NCI-H2171 treated with DMSO at 0.1 percent for 48 hours (cell line): ENCODE measurements around the gene JAKMIP1.

ENCODE experiments used
- DNase-seq: peaks from one replicate; lab custom pipeline; 2025; lab: John Stamatoyannopoulos, UW

The JAKMIP1 gene

GRCh38 chr4:6200011-6200921 is at the start of gene JAKMIP1:
Gene JAKMIP1, minus strand, starts transcription at chr4:6200549. Its CDS starts 87,699 bp downstream, at chr4:6112850.
- peak; percentile 59 for DNase-seq

GRCh38 chr4:6248394-6248793 is 48.0 kb upstream of the JAKMIP1 start:
- DNase-seq: no peak

- DNase-seq: no peak
Measured at GRCh38 chr4:6246170-6246634, 45.9 kb upstream of the JAKMIP1 start.

GRCh38 chr4:6245246-6246169 is 45.2 kb upstream of the JAKMIP1 start:
- no peak for DNase-seq

DNA sequence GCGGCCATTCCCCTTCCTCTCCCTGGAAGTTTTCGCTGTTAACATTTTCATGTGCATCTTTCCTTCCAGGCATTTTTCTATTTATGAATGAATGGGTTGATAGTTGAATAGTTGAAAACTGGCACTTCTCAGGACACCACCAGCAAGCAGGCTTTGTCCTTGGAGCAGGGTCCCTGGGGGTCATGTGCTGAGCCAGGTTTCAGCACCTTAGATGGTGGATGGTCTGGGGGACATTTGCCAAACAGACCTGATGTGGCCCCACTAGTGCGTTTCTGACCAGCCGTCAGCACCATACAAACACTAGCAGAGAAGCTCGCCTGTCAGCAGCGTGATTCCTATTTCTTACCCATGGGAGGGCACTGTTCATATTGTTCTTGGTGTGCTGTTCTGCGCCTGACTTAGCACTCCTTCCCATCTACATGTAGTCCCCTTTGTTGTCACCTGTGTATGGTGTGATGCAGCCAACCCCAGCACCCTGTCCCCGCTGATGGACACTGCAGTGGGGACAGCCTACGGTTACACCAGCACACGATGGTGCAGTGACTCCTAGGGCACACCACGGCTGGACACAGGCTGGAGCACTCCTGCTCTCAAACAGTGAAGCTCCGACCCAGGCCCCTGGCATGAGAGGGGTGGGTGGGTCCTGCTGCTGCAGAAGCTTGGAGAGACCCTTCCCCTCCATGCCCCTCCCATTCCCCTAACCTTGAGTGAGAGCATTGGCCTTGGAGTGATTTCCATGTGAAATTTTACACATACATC is 42.1 kb upstream of the JAKMIP1 start:
- DNase-seq: no peak

DNA sequence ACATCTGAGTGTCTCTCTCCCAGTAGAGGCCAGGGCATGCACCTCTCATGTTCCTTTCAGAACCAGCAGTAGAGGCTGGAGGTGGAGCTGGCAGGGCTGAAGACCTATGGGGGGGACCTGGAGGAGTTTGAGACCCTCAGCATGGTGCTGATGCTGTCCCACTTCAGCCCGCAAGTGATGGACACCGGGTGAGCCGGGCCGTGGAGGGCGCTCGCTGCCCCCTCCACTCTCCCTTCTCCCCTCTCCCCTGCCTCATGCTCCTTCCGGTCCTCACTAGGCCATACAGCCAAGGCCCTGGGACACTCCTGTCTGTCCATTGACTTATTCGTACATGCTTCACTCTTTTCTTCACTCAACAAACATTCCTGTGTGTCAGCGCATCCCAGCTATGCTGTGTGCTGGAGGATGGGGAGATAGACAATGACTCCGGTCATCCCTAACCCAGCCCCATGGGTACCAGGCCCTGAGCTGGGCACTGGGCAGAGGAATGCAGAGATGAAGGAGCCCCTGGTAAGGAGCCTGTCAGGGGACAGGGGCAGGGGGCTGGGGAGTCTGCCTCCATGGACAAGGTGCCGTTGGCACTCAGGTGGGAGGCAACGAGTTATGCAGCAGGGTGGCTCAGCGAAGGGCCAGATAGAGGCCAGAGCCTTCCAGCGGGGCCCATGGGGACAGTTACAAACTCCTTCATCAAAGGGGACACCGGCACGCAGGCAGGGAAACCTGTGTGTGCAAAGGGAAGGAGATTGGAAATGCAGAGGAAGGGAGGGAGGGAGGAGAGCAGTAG is 40.9 kb upstream of the JAKMIP1 start:
- DNase-seq: no peak

- no peak for DNase-seq
Measured at GRCh38 chr4:6239968-6240367, 39.6 kb upstream of the JAKMIP1 start.

GRCh38 chr4:6239486-6239885 is 39.1 kb upstream of the JAKMIP1 start:
- DNase-seq: no peak

GRCh38 chr4:6236816-6237390 is 36.6 kb upstream of the JAKMIP1 start:
- DNase-seq: no peak

GRCh38 chr4:6235901-6236640 is 35.7 kb upstream of the JAKMIP1 start:
- peak; percentile 1 for DNase-seq

GRCh38 chr4:6235012-6235411 is 34.7 kb upstream of the JAKMIP1 start:
- no peak for DNase-seq

DNA sequence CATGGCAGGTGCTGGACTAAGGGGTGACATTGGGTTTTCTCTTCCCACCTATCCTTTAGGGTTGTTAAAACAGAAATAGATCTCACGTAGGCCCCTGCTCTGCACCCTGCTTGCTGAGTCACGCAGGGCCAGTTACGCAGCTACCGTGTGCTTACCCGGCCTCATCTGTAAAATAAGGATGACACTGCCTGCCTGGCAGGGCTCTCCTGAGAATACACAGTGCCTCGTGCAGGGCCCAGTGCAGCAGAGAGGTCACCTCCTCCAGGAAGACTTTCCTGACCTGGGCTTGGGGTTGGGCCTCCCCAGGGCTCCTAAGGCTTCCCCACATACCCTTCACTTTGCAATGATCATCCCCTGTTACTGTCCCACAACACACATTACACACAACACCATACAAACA is 33.6 kb upstream of the JAKMIP1 start:
- DNase-seq: no peak

GRCh38 chr4:6232836-6233785 is 32.8 kb upstream of the JAKMIP1 start:
- no peak for DNase-seq

DNA sequence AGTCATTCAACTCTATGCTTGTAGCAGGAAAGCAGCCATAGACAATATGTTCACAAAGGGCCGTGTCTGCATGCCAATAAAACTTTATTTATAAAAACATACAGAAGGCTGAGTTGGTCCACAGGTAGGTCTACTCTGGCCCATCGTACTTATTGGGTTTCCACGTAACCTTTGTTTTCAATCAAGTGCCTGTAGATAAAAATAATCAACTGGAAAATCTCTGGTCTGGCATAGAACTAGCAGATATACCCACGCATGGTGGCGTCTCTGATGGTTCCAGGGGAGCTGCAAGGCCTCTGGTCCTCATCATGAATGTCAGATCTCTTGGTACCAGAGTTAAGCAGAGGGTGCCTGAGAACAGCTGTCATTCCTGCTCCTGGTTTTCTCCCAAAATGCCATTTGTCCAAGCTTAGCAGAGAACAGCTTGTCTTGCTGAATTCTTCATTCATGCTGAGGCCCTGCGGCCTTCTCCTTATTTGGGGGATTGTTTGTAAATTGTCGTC is 31.4 kb upstream of the JAKMIP1 start:
- no peak for DNase-seq

- no peak for DNase-seq
Measured at GRCh38 chr4:6230827-6231662, 30.7 kb upstream of the JAKMIP1 start.

- no peak for DNase-seq
Measured at GRCh38 chr4:6230502-6230785, 30.1 kb upstream of the JAKMIP1 start.

- DNase-seq: no peak
Measured at GRCh38 chr4:6229671-6230501, 29.5 kb upstream of the JAKMIP1 start.
